NCI-H1436 (cell line): ENCODE measurements around the gene TAPBP.
A peak's percentile ranks its signal among the peaks of the same experiment; 100 is the strongest.

Source experiments
- DNase-seq: peaks from one replicate; lab custom pipeline; 2025; lab: John Stamatoyannopoulos, UW

The TAPBP gene

DNA sequence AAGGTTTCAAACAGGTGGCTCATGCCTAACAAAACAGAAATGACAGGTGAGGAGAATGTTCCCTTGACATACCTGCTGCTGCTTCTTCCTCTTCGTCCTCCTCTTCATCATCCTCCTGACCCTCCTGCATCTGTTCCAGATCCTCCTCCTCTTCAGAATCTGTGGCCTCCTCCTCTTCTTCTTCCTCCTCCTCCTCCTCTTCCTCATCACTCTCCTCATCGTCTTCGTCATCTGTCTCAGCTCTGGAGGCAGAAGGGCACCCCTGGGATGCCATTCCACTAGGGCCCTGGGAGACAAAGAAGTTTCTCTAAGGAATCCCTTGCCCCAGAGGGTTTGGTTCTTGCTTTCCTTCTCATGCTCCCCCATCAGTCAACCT lies 6.0 kb upstream of the TAPBP start:
- no peak for DNase-seq

DNA sequence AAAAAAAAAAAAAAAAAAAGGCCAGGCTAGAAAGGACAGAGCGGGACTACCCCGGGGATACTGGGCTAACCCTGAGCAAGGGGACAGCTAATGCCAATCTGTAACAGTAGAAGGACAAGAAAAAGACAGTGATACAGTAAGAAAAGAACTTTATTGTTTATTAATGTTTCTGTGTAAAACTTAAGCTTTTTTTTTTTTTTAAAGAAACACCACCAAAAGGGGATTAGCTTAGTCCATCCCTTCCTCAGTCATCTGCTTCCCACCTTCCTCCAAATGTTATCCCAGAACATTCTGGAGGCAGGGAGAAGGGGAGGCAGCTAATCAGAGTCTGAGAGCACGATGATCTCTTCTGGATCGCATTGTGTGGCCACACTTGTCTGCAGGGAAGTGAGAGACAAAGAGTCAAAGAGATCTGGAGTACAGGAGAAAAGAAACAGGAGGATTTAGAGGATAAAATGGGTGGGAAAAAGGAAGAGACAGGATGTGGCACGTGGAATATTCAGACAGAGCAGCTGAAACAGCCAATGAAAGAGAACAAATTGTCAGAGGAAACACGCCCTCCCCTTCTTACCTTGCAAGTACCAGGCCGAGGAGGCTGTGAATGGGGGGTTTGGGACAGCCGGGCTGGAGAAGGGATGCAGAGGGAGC lies 4.7 kb upstream of the TAPBP start:
- DNase-seq: no peak

DNA sequence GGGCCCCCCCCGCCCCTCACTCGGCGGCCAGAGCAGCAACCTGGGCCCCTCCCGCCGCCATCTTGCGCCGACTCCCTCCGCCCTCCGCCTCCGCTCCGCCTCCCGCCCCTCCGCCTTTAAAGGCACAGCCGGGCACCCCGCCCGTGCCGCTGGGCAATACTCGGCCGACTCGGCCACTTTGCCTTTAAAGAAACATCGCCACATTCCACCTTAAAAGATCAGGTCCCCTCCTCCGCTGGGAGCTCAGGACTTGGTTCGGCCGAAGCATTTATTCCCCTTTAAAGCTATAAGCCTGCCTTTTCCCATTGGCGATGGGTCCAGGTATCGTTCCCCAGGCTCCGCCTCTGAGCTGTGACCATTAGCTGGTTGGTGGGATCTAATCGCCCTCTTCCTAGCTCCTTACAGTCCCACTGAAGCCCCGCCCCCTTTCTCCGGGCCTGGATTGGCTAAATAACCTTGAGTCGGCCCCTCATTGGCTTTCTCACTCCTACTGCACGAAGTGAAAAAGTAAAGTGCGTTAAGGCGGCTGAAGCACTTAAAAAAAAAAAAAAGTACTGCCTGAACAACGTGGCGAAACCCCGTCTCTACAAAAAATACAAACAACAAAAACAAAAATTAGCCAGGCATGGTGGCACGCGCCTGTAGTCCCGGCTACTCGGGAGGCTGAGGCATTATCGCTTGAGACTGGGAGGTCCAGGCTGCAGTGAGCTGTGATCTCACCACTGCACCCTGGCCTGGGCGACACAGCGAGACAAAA lies 4.0 kb upstream of the TAPBP start, which contains the start of gene ZBTB22:
TSS of gene ZBTB22 (minus strand) at position 76 of the 757 bp plus-strand sequence. CDS start 828 bp downstream, outside the sequence.
- peak; percentile 98 for DNase-seq

DNA sequence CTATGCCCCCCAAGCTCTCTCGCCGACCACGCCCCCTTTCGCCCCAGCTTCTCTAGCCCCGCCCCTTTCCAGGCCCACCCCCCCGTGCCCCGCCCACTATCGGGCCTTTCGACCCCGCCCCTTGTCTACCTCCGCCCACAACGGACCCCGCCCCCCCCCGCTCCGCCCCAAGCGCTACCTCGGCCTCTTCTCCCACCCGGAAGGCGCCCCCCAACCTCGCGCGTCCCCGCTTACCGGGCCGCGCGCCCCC lies 3.5 kb upstream of the TAPBP start:
- DNase-seq: peak; percentile 79

DNA sequence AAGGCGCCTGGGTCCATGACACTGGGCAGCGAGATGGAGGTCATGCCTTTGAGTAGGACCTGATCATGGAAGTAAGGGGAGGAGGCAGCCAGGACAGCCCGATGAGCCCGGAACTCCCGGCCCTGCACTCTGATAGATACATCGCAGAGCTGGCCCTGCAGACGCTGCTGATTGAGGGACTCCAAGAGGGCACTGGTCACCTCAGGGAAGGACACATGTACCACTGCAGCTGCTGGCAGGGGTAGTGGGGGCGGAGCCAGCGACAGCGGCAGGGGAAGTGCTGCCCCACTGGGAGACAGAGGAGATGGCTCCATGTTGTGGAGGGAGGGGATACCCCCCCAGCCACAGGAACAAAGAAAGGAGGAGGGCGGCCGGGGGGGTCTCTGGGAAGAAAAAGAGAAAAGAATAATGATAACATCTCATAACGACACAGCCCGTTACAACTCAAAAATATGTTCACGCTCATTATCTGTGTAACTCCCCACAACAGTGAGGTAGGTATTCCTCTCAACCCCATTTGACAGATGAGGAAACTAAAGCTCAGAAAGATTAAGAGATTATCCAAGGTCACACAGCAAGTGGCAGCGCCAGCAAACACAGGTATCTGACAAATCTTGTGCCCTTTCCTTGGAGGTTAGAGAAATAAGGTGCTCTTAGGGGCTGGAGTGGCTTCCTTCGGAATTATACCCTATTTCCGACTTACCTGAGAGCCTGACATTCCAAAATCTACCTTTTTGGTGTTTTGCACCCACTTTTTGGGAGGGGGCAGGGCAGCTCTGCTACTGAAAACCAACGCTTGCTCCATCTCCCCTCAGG lies 2.9 kb upstream of the TAPBP start:
- DNase-seq: no peak

DNA sequence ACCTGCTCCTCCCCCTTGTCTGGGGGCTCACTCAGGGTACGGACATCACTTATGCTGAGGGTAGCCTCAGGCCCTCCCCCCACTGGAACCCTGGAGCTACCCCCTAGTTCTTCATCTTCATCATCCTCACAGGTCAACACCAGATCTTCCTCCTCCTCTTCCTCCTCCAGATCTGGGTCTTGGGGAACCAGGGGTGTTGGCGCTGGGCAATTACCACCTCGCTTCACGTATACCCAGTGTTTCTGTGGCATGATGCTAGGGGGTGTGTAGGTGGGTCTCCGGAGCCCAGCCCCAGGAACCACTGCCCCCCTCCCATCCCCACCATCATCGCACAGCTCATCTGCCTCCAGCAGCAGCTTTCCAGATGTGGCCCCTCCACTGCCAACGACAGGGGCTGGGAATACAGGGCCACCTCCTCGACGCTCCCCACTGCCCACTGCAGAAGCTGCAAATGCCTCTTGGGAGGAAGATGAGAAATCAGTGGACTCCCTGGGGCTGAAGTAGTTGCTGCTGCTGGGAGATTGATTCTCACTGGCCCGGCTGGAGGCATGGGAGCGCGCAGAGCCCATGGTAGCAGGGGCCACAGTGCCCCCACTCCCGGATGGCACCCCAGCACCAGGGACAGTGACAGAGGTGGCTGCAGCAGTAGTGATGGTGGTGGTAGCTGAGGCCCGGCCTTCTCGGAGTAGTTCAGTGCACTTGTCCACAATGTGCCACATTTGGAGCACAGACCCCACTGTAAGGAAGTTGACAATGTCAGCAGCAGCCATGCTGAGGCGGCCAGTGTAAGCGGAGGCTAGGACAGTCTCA lies 2.1 kb upstream of the TAPBP start:
- DNase-seq: no peak

DNA sequence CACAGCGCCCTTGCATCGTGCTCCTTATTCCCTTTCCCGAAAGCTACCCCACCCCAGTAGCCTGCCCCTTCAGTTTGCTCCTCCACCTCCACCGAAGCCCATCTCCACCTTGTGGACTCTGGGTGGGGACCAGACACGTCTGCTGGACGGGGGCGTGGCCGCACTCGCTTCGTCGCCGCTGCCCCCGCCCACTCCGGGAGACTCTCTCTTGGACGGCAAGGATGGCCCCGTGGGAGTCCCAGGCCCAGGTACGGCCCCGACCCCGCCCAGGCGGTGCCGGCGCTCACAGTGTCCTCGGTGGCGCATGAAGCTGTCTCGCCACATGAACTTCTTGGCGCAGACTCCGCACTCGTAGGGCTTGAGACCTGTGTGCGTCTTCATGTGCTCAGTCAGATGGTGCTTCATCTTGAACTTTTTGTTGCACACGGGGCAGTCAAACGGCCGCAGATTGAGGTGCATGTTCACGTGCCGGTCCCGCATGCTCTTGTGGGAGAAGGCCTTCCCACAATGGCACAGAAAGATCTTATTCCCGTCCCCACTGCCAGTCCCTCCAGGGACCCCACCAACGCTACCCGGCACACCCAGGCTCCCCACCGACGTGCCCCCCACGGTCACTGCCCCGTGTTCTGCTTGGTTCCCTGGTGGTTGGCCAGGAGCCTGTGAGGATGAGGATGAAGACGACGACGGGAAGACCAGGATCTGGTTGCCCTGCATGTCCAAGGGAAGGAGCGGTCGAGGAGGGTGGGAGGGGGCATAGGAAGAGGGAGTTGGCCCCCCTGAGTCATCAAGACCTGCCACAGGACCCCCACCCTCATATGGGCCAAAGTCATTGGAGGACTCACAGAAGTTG lies 1.3 kb upstream of the TAPBP start:
- peak; percentile 50 for DNase-seq

DNA sequence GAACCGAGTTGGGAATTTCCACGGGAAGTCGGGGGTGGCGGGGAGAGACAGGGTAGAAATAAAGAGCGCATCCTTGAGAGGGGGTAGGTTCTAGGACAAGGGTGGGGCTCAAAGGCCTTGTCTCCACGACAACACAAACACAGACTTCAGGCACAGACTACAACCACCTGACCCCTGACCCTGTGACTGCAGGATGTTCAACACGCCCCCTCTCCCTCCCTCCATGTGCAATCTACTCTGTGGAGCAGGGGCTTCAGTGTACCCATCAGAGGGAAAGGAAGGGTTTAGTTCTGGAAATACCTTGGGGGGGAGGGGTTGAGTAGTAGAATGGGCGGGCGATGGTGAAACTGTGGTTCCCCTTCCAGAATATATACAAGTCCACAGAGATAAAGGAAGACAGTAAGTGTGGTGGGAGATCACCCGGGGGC lies 651 bp upstream of the TAPBP start:
- peak; percentile 33 for DNase-seq

DNA sequence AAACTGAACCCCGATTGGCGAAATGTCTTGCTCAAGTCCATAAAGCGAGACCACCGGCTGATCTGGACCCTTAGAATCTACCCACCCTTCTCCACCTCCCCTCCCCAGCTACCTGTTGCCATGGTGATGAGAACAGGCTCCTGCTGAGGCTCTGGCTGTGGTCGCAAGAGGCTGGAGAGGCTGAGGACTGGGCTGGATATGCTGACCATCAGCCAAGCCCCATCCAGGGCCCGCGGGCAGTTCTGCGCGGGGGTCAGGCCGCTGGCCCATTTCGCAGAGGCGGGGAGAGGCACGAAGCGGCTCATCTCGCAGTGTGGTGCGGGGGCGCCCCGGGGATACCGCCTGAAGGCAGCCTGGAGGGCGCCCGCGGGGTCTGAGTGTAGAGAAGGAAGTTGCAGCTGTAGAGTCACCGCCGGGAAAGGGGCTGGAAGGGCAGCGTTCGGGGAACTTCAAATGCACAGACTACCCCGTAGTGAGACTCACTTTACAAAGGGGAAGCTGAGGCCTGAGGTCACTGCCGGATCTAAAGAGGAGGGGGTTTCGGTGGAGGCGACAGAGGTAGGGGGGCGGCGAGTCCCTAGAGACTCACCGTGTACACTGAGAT lies 671 bp downstream of the TAPBP start:
- peak; percentile 35 for DNase-seq

DNA sequence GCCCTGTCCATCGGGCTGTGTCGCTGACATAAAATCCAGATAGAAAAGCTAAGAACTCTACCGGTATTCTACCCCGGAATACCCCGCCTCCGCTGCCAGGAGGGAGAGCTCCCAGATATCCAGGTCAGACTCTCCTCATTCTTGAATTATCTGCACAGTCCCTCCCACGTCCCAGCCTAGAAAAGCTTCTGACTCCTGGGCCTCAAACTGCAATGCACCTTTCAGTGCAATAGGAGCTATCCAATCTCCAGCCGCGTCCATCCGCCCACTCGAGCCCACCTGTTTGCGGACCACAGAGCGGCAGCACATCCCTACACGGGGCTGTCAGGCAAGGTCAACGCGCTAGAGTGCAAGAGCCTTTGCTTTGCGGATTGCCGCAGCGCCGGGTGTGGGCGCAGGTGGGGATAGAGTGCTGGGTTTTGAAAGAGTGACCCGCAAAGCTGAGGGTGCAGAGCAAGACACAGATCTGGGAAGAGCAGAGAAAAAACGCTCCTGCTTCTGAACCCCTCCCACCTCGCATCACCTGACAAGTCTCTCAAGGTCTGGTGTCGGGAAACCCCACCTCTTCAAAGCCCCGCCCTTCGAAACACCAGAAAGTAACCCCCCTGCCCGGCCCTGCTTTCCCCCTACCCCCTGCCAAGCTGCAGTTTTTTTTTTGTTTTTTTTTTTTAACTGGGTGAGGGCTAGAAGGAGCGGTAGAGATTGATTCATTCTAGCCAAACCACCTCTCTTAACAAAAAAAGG lies 1.3 kb downstream of the TAPBP start:
- peak; percentile 83 for DNase-seq

DNA sequence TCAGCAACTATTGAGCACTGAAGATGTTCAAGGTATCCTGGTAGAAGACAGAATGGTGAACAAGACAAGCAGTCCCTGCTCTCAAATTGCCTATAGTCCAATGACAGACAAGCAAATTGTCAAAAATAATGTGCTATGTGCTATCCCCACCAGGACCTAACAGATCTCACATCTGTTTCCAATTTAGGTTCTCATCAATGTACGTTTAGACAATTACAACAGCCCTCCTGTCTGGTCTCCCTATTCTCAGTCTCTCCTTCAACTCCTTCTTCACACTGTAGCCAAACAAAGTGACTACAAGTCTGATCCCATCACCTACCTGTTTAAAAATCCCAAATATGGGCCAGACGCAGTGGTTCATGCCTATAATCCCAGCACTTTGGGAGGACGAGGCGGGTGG lies 7.5 kb downstream of the TAPBP start:
- DNase-seq: no peak

DNA sequence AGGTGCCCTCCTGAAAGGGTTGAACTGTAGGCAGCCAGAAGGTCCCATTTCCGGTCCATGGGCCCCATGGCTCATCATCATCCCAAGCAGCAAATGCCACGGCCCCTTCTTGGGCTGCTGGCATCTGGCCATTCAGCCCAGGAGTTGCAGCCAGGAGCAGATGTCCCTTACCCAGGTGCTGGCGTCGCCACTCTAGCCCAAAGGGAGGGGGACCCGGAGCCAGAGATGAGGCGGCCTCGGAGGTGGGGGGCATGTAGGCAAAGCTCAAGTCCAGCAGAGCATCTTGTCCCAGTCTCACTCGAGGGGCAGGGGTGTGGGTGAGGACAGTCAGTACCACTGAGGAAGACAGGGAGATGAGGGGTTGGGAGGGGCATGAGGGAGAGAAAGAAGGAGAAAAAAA lies 8.8 kb downstream of the TAPBP start:
- no peak for DNase-seq

DNA sequence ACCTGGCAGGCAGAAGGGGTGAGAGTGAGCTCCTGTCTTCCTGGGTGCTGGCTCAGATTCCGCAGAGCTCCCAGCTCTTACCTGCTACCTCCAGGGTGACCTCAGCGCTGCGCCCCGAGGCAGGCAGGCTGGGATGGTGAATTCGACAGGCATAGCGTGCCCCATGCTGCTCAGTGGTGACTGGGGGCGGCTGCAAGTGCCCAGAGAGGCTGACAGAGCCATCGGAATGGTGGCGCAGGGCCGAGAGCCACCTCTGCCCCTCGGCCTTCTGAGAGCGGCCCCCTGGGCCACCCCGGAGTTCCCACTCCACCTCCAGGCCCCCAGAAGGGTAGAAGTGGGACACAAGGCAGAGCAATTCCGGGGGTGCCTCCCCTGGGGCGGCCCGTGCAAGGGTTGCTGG lies 9.7 kb downstream of the TAPBP start:
- DNase-seq: no peak

DNA sequence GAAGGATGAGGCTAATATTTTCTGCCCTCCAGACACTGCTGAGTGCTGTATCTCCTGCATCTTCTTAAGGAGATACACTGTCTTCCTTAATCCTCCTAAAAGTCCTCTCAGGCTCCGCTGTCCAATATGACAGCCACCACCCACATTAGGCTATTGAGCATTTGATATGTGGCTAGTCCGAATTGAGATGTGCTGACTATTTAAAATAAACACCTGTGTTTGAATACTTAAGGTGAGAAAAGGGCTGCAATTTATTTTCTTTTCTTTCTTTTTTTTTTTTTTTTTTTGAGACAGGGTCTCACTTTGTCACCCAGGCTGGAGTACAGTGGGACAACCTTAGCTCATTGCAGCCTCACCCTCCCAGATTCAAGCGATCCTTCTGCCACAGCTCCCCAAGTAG lies 12.0 kb downstream of the TAPBP start:
- DNase-seq: no peak

DNA sequence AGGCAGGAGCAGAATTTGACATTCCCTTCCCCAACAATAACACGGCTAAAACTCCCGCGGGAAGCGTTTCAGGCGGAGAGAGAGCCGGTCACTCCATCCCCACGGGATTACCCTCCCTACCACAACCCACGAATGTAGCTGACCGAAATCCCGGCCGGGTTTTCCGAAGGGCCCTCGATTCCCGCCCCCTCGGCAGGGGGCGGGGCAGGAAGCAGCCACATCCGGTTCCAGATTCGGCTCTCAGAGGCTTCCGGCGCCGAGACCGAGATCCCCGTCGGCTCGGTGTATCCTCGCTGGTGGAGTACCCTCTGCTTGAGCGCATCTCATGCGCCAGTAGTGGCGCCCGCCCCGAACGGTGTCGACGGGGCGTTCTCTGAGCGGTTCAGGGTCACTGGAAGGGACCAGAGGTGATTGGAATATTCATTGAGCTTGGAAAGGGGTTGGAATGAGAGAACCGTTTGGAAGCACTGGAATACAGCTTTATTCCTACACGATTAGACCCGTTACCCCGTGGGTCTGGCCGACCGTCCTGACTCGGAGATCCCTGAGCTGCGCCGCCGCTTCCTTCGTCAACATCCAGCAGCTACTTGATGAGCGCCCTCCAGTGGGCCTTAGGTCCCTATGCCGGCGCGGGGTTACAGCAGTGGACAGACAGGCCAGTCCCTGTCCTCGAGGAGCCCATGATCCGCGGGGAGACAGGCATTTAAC lies 14.5 kb downstream of the TAPBP start:
- peak; percentile 87 for DNase-seq

DNA sequence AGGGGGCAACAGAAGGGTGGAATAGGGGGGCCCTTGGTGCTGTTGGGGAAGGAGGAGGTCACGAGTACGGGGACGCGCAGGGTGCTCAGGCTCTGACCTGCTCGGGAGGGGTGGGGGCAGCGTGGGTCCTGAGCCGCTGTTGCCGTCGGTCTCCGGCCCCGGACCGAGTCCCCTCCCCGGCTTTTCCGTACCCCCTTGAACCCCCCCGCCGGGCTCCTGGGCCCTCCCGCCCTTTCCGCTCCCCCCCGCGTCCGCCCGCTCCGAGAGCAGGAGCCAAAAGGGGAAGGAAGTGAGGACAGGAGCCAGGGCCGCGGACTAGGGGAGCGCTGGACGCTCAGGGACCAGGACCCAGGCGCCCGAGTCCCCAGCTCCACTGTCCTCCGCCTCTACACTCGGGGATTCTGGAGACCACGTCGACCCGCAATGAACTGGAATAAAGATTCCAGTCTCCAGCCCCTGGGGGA lies 15.1 kb downstream of the TAPBP start, which contains the start of gene RGL2:
TSS of gene RGL2 (minus strand) at position 170 of the 464 bp plus-strand sequence. CDS start 332 bp downstream, outside the sequence.
- peak; percentile 26 for DNase-seq

DNA sequence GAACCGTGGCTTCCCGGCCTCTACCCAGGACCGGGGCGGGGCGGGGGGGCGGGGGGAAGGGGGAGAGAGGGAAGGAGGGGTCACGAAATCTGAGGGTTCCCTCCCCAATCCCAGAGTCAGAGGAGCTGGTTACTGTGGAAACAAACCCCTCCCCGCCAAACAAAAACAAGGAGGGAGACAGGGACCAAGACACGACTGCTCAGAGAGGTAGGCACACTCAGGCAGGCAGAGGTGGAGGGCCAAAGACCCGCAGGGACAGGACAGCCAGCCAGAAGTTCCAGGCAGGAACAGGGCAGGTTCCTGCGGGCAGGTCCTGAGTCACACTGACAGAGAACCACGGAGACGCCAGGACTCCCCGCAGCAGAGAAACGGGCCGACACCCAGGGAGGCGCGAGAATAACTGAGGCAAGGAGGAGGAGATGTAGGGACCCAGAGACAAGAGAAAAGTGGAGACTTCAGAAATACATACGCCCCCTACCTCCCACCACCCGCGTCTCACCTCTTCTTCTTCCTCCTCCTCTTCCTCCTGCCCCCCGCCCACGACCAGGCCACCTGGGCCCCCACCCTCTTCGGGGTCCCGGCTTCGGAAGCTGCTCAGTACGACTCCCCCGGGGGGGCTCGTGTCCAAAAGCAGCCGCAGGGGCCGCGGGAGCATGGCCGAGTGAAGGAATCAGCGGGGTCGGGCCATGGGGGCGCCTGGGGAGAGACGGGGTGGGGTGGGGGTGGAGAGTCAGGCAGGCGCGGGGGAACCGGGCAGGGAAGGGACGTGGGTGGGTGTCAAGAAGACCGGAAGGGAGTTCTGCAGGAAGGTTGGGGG lies 15.7 kb downstream of the TAPBP start:
- peak; percentile 8 for DNase-seq

DNA sequence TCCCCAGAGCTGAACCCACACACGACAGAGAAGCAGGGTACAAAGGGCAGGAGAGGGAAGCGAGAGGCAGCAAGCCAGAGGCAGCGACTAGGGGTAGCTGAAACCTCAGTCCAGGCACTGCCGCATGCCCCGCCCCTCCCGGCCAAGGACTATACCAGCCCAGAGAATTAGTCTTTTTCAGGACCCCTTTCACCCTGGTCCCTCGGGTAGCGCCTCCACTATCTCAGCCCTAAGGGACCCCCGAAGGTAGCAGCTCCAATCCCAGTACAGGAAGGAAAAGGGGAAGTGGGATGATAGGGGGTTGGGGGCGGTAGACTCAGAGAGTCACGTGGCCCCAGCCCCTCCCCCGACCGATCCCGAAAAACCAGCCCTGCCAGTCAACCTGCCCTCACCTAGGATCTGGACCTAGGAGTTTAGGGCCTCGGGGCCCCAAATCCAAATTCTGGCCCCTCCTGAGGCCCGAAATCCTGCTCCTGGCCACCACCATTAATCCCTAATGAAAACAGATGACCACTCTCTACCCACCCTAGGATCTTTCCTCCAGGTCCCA lies 16.4 kb downstream of the TAPBP start:
- no peak for DNase-seq
